ENCODE data around the gene DMRTC2.

GRCh38 chr19:41863209-41863931, 18.5 kb downstream of the DMRTC2 start:
- TF ChIP-seq, protein P1, sequence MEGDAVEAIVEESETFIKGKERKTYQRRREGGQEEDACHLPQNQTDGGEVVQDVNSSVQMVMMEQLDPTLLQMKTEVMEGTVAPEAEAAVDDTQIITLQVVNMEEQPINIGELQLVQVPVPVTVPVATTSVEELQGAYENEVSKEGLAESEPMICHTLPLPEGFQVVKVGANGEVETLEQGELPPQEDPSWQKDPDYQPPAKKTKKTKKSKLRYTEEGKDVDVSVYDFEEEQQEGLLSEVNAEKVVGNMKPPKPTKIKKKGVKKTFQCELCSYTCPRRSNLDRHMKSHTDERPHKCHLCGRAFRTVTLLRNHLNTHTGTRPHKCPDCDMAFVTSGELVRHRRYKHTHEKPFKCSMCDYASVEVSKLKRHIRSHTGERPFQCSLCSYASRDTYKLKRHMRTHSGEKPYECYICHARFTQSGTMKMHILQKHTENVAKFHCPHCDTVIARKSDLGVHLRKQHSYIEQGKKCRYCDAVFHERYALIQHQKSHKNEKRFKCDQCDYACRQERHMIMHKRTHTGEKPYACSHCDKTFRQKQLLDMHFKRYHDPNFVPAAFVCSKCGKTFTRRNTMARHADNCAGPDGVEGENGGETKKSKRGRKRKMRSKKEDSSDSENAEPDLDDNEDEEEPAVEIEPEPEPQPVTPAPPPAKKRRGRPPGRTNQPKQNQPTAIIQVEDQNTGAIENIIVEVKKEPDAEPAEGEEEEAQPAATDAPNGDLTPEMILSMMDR (IDR thresholded peaks at IDR 0.05 in 2 of 3, conservative IDR thresholded peaks at IDR 0.05 in 1 of 3; ENCODE audit: borderline replicate concordance in 1 of 3, insufficient read depth in 1 of 3, low read depth in 2 of 3, low read length in 2 of 3): no peak
- TF ChIP-seq POLR2A (IDR thresholded peaks at IDR 0.05; ENCODE audit: borderline replicate concordance, extremely low read depth, insufficient read depth, insufficient read length) (no peak), SP1 (IDR thresholded peaks at IDR 0.05; ENCODE audit: low read depth) (no peak), POLR2AphosphoS5 (IDR thresholded peaks at IDR 0.05; ENCODE audit: low read depth, low read length) (no peak), YY1 (IDR thresholded peaks at IDR 0.05; ENCODE audit: extremely low read depth, insufficient replicate concordance, low read depth, low read length) (no peak), SIN3A (IDR thresholded peaks at IDR 0.05; ENCODE audit: low read depth) (no peak)

Measured in HCT116 (cell line).